Smooth muscle cell of the brain vasculature (primary cell): ENCODE measurements around the gene DUSP16.
"Not testable (repeated sequence)": the region's sequence is repeated elsewhere in the genome, so short reads cannot be mapped to it uniquely, and the experiment has no call there.

Experiments used
- DNase-seq: peaks from one replicate; pipeline ENCODE4 v3.0.0-alpha.2; 2012; ENCODE audit warnings: low read depth, low spot score

DUSP16 gene

GRCh38 chr12:12522657-12523056, 40.0 kb downstream of the DUSP16 start:
- DNase-seq = not testable (repeated sequence)

GRCh38 chr12:12521888-12522287, 40.8 kb downstream of the DUSP16 start:
- DNase-seq = no peak

- DNase-seq = no peak
These were observed 41.6 kb downstream of the DUSP16 start for GRCh38 chr12:12521044-12521485.

- DNase-seq = no peak
These were observed 42.4 kb downstream of the DUSP16 start for GRCh38 chr12:12520273-12520672.

GRCh38 chr12:12519354-12519998, 43.2 kb downstream of the DUSP16 start:
- no peak for DNase-seq

- no peak for DNase-seq
These were observed 43.7 kb downstream of the DUSP16 start for GRCh38 chr12:12518919-12519318.

GRCh38 chr12:12518464-12518845, 44.2 kb downstream of the DUSP16 start:
- no peak for DNase-seq

GRCh38 chr12:12513416-12514006, 49.2 kb downstream of the DUSP16 start:
- DNase-seq = no peak

GRCh38 chr12:12511895-12512711, 50.6 kb downstream of the DUSP16 start:
- no peak for DNase-seq

GRCh38 chr12:12511021-12511783, 51.5 kb downstream of the DUSP16 start:
- DNase-seq = no peak

- no peak for DNase-seq
These were observed 52.1 kb downstream of the DUSP16 start for GRCh38 chr12:12510551-12510950.

GRCh38 chr12:12510141-12510540, 52.5 kb downstream of the DUSP16 start:
- no peak for DNase-seq

GRCh38 chr12:12508612-12509011, 54.1 kb downstream of the DUSP16 start:
- DNase-seq = no peak

- peak; percentile 9 for DNase-seq
These were observed 55.5 kb downstream of the DUSP16 start for GRCh38 chr12:12507121-12507520.

- DNase-seq = peak; percentile 39
These were observed 56.2 kb downstream of the DUSP16 start for GRCh38 chr12:12506496-12506890.

GRCh38 chr12:12505544-12506495, 56.8 kb downstream of the DUSP16 start:
- DNase-seq = no peak

- no peak for DNase-seq
These were observed 59.1 kb downstream of the DUSP16 start for GRCh38 chr12:12503384-12504078.

- no peak for DNase-seq
These were observed 59.9 kb downstream of the DUSP16 start for GRCh38 chr12:12502815-12503151.

GRCh38 chr12:12502130-12502814, 60.4 kb downstream of the DUSP16 start:
- not testable (repeated sequence) for DNase-seq

- no peak for DNase-seq
These were observed 61.5 kb downstream of the DUSP16 start for GRCh38 chr12:12501121-12501520.
